ENCODE data around the gene ANK3.

GRCh38 chr10:60332371-60332770 is 57.3 kb downstream of the ANK3 start:
- TF ChIP-seq CTCF (IDR thresholded peaks at IDR 0.05; ENCODE audit: poor library complexity, severe bottlenecking), result no peak
- no peak for TF ChIP-seq EZH2 (IDR thresholded peaks at IDR 0.05; ENCODE audit: borderline replicate concordance, insufficient read depth, low read length, poor library complexity, severe bottlenecking)
- TF ChIP-seq EP300 (conservative IDR thresholded peaks at IDR 0.05; ENCODE audit: poor library complexity, severe bottlenecking), result no peak
- no peak for TF ChIP-seq REST (IDR thresholded peaks at IDR 0.05; ENCODE audit: borderline replicate concordance)
- no peak for TF ChIP-seq POLR2AphosphoS5 (IDR thresholded peaks at IDR 0.05)
- no peak for TF ChIP-seq MXI1 (conservative IDR thresholded peaks at IDR 0.05; ENCODE audit: poor library complexity, severe bottlenecking)
- no peak for TF ChIP-seq SMC3 (conservative IDR thresholded peaks at IDR 0.05; ENCODE audit: poor library complexity)
